Measurements from ENCODE around the gene KRTAP17-1.
"Not testable (repeated sequence)": the region's sequence is repeated elsewhere in the genome, so short reads cannot be mapped to it uniquely, and the experiment has no call there.

KRTAP17-1 gene

DNA sequence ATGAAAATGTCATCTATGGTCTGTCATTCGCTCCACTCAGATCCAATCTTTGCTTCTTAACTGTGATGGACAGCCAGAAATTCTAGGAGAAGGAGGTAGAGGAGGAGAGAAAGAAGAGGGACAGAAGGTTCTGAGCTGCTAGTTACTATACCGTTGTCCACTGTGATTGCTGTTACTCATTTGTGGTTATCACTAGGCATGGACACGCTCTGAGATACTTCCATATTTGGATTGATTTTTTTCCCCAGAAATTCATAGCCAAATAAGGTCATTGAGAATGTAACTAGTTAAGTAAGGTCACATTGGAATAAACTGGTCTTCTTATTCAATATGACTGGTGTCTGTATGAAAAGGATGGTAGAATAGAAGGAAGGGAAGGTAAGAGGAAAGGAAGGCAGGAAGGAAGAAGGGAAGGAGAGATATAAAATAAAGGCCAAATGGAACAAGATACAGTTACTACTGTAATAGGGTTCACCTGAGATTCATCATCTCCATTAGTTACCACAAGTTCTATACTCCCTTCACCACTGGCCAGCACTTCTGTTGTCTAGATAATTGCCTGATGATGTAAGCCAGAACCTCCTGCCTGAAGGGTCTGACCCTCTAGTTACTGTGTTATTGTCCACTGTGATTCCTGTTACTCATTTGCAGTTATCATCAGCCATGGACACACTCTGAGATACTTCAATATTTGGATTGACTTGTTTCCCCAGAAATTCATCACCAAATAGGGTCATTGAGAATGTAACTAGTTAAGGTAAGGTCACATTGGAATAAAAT lies 37.1 kb downstream of the KRTAP17-1 start:
- no peaks in the 10 kb centered on the region for H3K36me3 ChIP-seq (replicated peaks in 1 of 2; ENCODE audit: control insufficient read depth in 2 of 2, insufficient read depth in 2 of 2, low read length in 2 of 2)
- no peak overlapping the region for H3K14ac ChIP-seq (ENCODE audit: low read length)
- no peak overlapping the region for H3K23ac ChIP-seq (ENCODE audit: low read depth, low read length, poor library complexity)
- H3K27ac ChIP-seq (replicated peaks; ENCODE audit: low read length): no peak overlapping the region
- H2BK120ac ChIP-seq (ENCODE audit: low read depth, low read length): no peak overlapping the region
- H3K4me2 ChIP-seq (ENCODE audit: insufficient read depth, low read length, poor library complexity, severe bottlenecking): no peak overlapping the region
- no peak overlapping the region for H3K4ac ChIP-seq (ENCODE audit: low read length)
- H3K79me1 ChIP-seq (ENCODE audit: low read depth, low read length): no peaks in the 10 kb centered on the region
- no peak overlapping the region for H2BK5ac ChIP-seq (ENCODE audit: low read length)
- DNase-seq (ENCODE audit: low spot score): no peak
- H3K9ac ChIP-seq (ENCODE audit: low read depth, low read length, poor library complexity): no peak overlapping the region
- H3K4me1 ChIP-seq (ENCODE audit: control insufficient read depth in 2 of 2, insufficient read depth in 1 of 2, low read depth in 1 of 2, low read length in 2 of 2): peaks cover 0 to under 1% of the 10 kb centered on the region in 2 donors
- H3K4me3 ChIP-seq (ENCODE audit: low read length in 2 of 2): no peak overlapping the region
- no peak overlapping the region for H2BK12ac ChIP-seq (ENCODE audit: low read length)
- H3K9me3 ChIP-seq (replicated peaks in 1 of 2; ENCODE audit: control insufficient read depth in 2 of 2, insufficient read depth in 1 of 2, low read depth in 1 of 2, low read length in 2 of 2): no peaks in the 10 kb centered on the region
- no peaks in the 10 kb centered on the region for H3K27me3 ChIP-seq (ENCODE audit: control insufficient read depth in 3 of 3, insufficient read depth in 3 of 3, low read depth in 1 of 3, low read length in 3 of 3)
- H4K91ac ChIP-seq (ENCODE audit: low read depth, low read length, poor library complexity): no peak overlapping the region
- H2AK5ac ChIP-seq (ENCODE audit: low read depth, low read length): no peak overlapping the region
- no peak overlapping the region for H2AFZ ChIP-seq (ENCODE audit: low read length)
- H2BK15ac ChIP-seq (ENCODE audit: low read length): no peak overlapping the region
- H4K8ac ChIP-seq (ENCODE audit: low read depth, low read length): no peak overlapping the region
- no peak overlapping the region for H3K18ac ChIP-seq (ENCODE audit: low read length)
- no CpG with 5 or more reads among the region's 3 CpGs for WGBS, 2 donors (ENCODE audit: extremely low coverage in 2 of 2, insufficient read length in 2 of 2, insufficient replicate concordance in 1 of 2)

DNA sequence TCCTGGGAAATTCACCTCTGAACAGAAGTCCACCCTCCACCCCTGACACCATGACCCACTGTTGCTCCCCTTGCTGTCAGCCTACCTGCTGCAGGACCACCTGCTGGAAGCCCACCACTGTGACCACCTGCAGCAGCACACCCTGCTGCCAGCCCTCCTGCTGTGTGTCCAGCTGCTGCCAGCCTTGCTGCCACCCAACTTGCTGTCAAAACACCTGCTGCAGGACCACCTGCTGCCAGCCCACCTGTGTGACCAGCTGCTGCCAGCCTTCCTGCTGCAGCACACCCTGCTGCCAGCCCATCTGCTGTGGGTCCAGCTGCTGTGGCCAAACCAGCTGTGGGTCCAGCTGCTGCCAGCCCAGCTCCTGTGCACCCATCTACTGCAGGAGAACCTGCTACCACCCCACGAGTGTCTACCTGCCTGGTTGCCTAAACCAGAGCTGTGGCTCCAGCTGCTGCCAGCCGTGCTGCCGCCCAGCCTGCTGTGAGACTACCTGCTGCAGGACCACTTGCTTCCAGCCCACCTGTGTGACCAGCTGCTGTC lies 39.8 kb downstream of the KRTAP17-1 start, which contains the start of gene KRTAP9-7:
TSS of gene KRTAP9-7 (plus strand) at position 51 of the 543 bp plus-strand sequence. CDS start at position 51, 0 bp downstream.
- not testable (repeated sequence) for H3K4ac ChIP-seq (ENCODE audit: low read length); H3K4me3 ChIP-seq (ENCODE audit: low read length in 2 of 2); DNase-seq (ENCODE audit: low spot score); H2BK15ac ChIP-seq (ENCODE audit: low read length); H4K8ac ChIP-seq (ENCODE audit: low read depth, low read length); H3K14ac ChIP-seq (ENCODE audit: low read length); H3K4me1 ChIP-seq (ENCODE audit: control insufficient read depth in 2 of 2, insufficient read depth in 1 of 2, low read depth in 1 of 2, low read length in 2 of 2); H2AFZ ChIP-seq (ENCODE audit: low read length); H2AK5ac ChIP-seq (ENCODE audit: low read depth, low read length); H3K36me3 ChIP-seq (replicated peaks in 1 of 2; ENCODE audit: control insufficient read depth in 2 of 2, insufficient read depth in 2 of 2, low read length in 2 of 2); H3K27ac ChIP-seq (replicated peaks; ENCODE audit: low read length); H4K91ac ChIP-seq (ENCODE audit: low read depth, low read length, poor library complexity); H3K27me3 ChIP-seq (ENCODE audit: control insufficient read depth in 3 of 3, insufficient read depth in 3 of 3, low read depth in 1 of 3, low read length in 3 of 3); H3K9me3 ChIP-seq (replicated peaks in 1 of 2; ENCODE audit: control insufficient read depth in 2 of 2, insufficient read depth in 1 of 2, low read depth in 1 of 2, low read length in 2 of 2); H2BK5ac ChIP-seq (ENCODE audit: low read length); H2BK12ac ChIP-seq (ENCODE audit: low read length); H3K79me1 ChIP-seq (ENCODE audit: low read depth, low read length); H3K9ac ChIP-seq (ENCODE audit: low read depth, low read length, poor library complexity); H3K23ac ChIP-seq (ENCODE audit: low read depth, low read length, poor library complexity); H2BK120ac ChIP-seq (ENCODE audit: low read depth, low read length); H3K4me2 ChIP-seq (ENCODE audit: insufficient read depth, low read length, poor library complexity, severe bottlenecking)
- peak within 1 kb of the TSS; percentile 78 for H3K18ac ChIP-seq (ENCODE audit: low read length)
- WGBS, 2 donors (ENCODE audit: extremely low coverage in 2 of 2, insufficient read length in 2 of 2, insufficient replicate concordance in 1 of 2): no CpG with 5 or more reads among the region's 3 CpGs

DNA sequence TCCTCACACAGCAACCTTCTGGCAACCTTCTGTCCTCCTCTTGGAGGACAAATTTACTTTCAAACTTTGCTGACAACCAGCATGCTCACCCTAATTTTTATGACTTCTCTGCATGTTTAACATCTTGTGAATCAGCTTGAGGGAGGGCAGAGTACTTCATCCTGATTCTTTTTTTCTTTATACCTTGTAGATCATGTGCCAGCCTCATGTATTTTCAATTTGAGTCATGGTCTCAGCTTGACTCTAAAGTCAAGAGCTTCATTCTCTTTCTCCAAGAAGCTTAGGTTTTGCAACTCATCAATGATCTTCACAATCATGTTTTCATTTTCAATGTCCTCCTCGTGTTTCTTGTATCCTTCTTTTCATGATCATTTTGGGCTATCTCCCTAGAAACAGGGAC lies 43.7 kb downstream of the KRTAP17-1 start:
- H2BK12ac ChIP-seq (ENCODE audit: low read length): no peak overlapping the region
- H2AFZ ChIP-seq (ENCODE audit: low read length): no peak overlapping the region
- H3K27ac ChIP-seq (replicated peaks; ENCODE audit: low read length): no peak overlapping the region
- no peaks in the 10 kb centered on the region for H3K79me1 ChIP-seq (ENCODE audit: low read depth, low read length)
- H3K36me3 ChIP-seq (replicated peaks in 1 of 2; ENCODE audit: control insufficient read depth in 2 of 2, insufficient read depth in 2 of 2, low read length in 2 of 2): no peaks in the 10 kb centered on the region
- H2BK120ac ChIP-seq (ENCODE audit: low read depth, low read length): no peak overlapping the region
- H3K27me3 ChIP-seq (ENCODE audit: control insufficient read depth in 3 of 3, insufficient read depth in 3 of 3, low read depth in 1 of 3, low read length in 3 of 3): no peaks in the 10 kb centered on the region
- H2BK5ac ChIP-seq (ENCODE audit: low read length): no peak overlapping the region
- H3K9ac ChIP-seq (ENCODE audit: low read depth, low read length, poor library complexity): no peak overlapping the region
- no peak overlapping the region for H3K4me2 ChIP-seq (ENCODE audit: insufficient read depth, low read length, poor library complexity, severe bottlenecking)
- no peaks in the 10 kb centered on the region for H3K9me3 ChIP-seq (replicated peaks in 1 of 2; ENCODE audit: control insufficient read depth in 2 of 2, insufficient read depth in 1 of 2, low read depth in 1 of 2, low read length in 2 of 2)
- no CpG with 5 or more reads among the region's 1 CpG for WGBS, 2 donors (ENCODE audit: extremely low coverage in 2 of 2, insufficient read length in 2 of 2, insufficient replicate concordance in 1 of 2)
- H4K8ac ChIP-seq (ENCODE audit: low read depth, low read length): no peak overlapping the region
- no peak overlapping the region for H3K4ac ChIP-seq (ENCODE audit: low read length)
- H3K23ac ChIP-seq (ENCODE audit: low read depth, low read length, poor library complexity): no peak overlapping the region
- H3K4me3 ChIP-seq (ENCODE audit: low read length in 2 of 2): no peak overlapping the region
- H3K14ac ChIP-seq (ENCODE audit: low read length): no peak overlapping the region
- no peak overlapping the region for H2AK5ac ChIP-seq (ENCODE audit: low read depth, low read length)
- no peaks in the 10 kb centered on the region for H3K4me1 ChIP-seq (ENCODE audit: control insufficient read depth in 2 of 2, insufficient read depth in 1 of 2, low read depth in 1 of 2, low read length in 2 of 2)
- H2BK15ac ChIP-seq (ENCODE audit: low read length): no peak overlapping the region
- no peak for DNase-seq (ENCODE audit: low spot score)
- no peak overlapping the region for H4K91ac ChIP-seq (ENCODE audit: low read depth, low read length, poor library complexity)
- H3K18ac ChIP-seq (ENCODE audit: low read length): no peak overlapping the region

DNA sequence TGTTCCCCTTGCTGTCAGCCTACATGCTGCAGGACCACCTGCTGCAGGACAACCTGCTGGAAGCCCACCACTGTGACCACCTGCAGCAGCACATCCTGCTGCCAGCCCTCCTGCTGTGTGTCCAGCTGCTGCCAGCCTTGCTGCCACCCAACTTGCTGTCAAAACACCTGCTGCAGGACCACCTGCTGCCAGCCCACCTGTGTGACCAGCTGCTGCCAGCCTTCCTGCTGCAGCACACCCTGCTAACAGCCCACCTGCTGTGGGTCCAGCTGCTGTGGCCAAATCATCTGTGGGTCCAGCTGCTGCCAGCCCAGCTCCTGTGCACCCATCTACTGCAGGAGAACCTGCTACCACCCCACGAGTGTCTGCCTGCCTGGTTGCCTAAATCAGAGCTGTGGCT lies 44.2 kb downstream of the KRTAP17-1 start:
- H4K8ac ChIP-seq (ENCODE audit: low read depth, low read length); H3K4me2 ChIP-seq (ENCODE audit: insufficient read depth, low read length, poor library complexity, severe bottlenecking); H3K36me3 ChIP-seq (replicated peaks in 1 of 2; ENCODE audit: control insufficient read depth in 2 of 2, insufficient read depth in 2 of 2, low read length in 2 of 2); H3K23ac ChIP-seq (ENCODE audit: low read depth, low read length, poor library complexity); H2BK15ac ChIP-seq (ENCODE audit: low read length); H3K9ac ChIP-seq (ENCODE audit: low read depth, low read length, poor library complexity); H2AK5ac ChIP-seq (ENCODE audit: low read depth, low read length); H3K4me3 ChIP-seq (ENCODE audit: low read length in 2 of 2); H2BK5ac ChIP-seq (ENCODE audit: low read length); H3K27me3 ChIP-seq (ENCODE audit: control insufficient read depth in 3 of 3, insufficient read depth in 3 of 3, low read depth in 1 of 3, low read length in 3 of 3); DNase-seq (ENCODE audit: low spot score); H4K91ac ChIP-seq (ENCODE audit: low read depth, low read length, poor library complexity); H3K9me3 ChIP-seq (replicated peaks in 1 of 2; ENCODE audit: control insufficient read depth in 2 of 2, insufficient read depth in 1 of 2, low read depth in 1 of 2, low read length in 2 of 2); H2AFZ ChIP-seq (ENCODE audit: low read length); H3K4ac ChIP-seq (ENCODE audit: low read length); H3K18ac ChIP-seq (ENCODE audit: low read length); H3K27ac ChIP-seq (replicated peaks; ENCODE audit: low read length); H3K4me1 ChIP-seq (ENCODE audit: control insufficient read depth in 2 of 2, insufficient read depth in 1 of 2, low read depth in 1 of 2, low read length in 2 of 2); H3K14ac ChIP-seq (ENCODE audit: low read length); H3K79me1 ChIP-seq (ENCODE audit: low read depth, low read length); H2BK12ac ChIP-seq (ENCODE audit: low read length); H2BK120ac ChIP-seq (ENCODE audit: low read depth, low read length): not testable (repeated sequence)
- no CpG with 5 or more reads among the region's 1 CpG for WGBS, 2 donors (ENCODE audit: extremely low coverage in 2 of 2, insufficient read length in 2 of 2, insufficient replicate concordance in 1 of 2)
